Keratinocyte (primary cell): ENCODE results near the gene SFRP5. TPM values are rescaled to one million over a fixed set of nuclear protein-coding genes. Genes with fewer than 3 reads are reported as not detected.

Source experiments
- DNase-seq: peaks from one replicate; pipeline ENCODE4 v3.0.0-alpha.2; 2011; ENCODE audit warnings: low read depth, missing footprints, low spot score
- FAIRE-seq: peaks from 2 replicates; lab custom pipeline; 2011; peaks lifted over from hg19 to GRCh38; lab: Jason Lieb, UNC
- H2AFZ ChIP-seq: 2 replicates; pipeline ENCODE4 v1.6.0; 2012; ENCODE audit warnings: low read length, control low read depth, inconsistent platforms; ENCODE audit not compliant: control insufficient read depth
- H3K27ac ChIP-seq: 2 replicates; pipeline ENCODE4 v1.5.1; 2011; ENCODE audit warnings: low read length; ENCODE audit not compliant: control insufficient read depth, insufficient read depth
- H3K27me3 ChIP-seq: 3 replicates; pipeline ENCODE4 v1.6.0; 2011; ENCODE audit warnings: low read length; ENCODE audit not compliant: control insufficient read depth, insufficient read depth; ENCODE audit errors: extremely low read depth
- H3K36me3 ChIP-seq, 2 experiments: 2 replicates in 1 of 2; 3 replicates in 1 of 2; pipeline ENCODE4 v1.5.1; 2011; ENCODE audit warnings: low read length in 2 of 2, mild to moderate bottlenecking in 1 of 2; ENCODE audit not compliant: control insufficient read depth in 2 of 2, insufficient read depth in 2 of 2; ENCODE audit errors: extremely low read depth in 1 of 2
- H3K4me1 ChIP-seq: 3 replicates; pipeline ENCODE4 v1.5.1; 2011; ENCODE audit warnings: low read length; ENCODE audit not compliant: control insufficient read depth, insufficient read depth; ENCODE audit errors: extremely low read depth
- H3K4me2 ChIP-seq: 3 replicates; pipeline ENCODE4 v1.6.0; 2011; ENCODE audit warnings: low read depth, low read length; ENCODE audit not compliant: control insufficient read depth, insufficient read depth; ENCODE audit errors: extremely low read depth
- H3K4me3 ChIP-seq, 3 experiments: fragments of 200-600 bp in 1 of 3; sonication (generic) in 1 of 3; 2 replicates in 2 of 3; 3 replicates in 1 of 3; pipeline ENCODE4 v1.5.1; 2011 to 2016; ENCODE audit warnings: low read length in 3 of 3, mild to moderate bottlenecking in 3 of 3, control low read depth in 2 of 3, inconsistent platforms in 1 of 3, low read depth in 1 of 3, mixed read lengths in 1 of 3, mixed run types in 1 of 3, moderate library complexity in 1 of 3; ENCODE audit not compliant: control insufficient read depth in 2 of 3, insufficient read depth in 2 of 3; ENCODE audit errors: extremely low read depth in 1 of 3
- H3K79me2 ChIP-seq: 2 replicates; pipeline ENCODE4 v1.6.0; 2012; ENCODE audit warnings: low read length; ENCODE audit not compliant: control insufficient read depth, insufficient read depth
- H3K9ac ChIP-seq: 3 replicates; pipeline ENCODE4 v1.6.0; 2011; ENCODE audit warnings: low read length; ENCODE audit not compliant: control insufficient read depth, insufficient read depth; ENCODE audit errors: extremely low read depth
- H3K9me1 ChIP-seq: 3 replicates; pipeline ENCODE4 v1.6.0; 2011; ENCODE audit warnings: low read length; ENCODE audit not compliant: control insufficient read depth, insufficient read depth; ENCODE audit errors: extremely low read depth
- H3K9me3 ChIP-seq: 2 replicates; pipeline ENCODE4 v1.5.1; 2012; ENCODE audit warnings: low read depth, low read length; ENCODE audit not compliant: control insufficient read depth
- H4K20me1 ChIP-seq: 3 replicates; pipeline ENCODE4 v1.6.0; 2011; ENCODE audit warnings: low read length; ENCODE audit not compliant: control insufficient read depth, insufficient read depth; ENCODE audit errors: extremely low read depth
- EZH2 ChIP-seq: IDR thresholded peaks from one replicate; pipeline ENCODE4 v1.6.1; 2012; ENCODE audit warnings: inconsistent platforms, mild to moderate bottlenecking, low read length, moderate library complexity
- dilution Hi-C: fragments of 300-500 bp; cut with MboI; formaldehyde crosslinking; loops from one replicate; pipeline ENCODE4 v1.7.0; 2020; ENCODE audit warnings: low sequenced_read_pairs; ENCODE audit not compliant: extremely low pct_ligation_motif_present
- polyA plus RNA-seq, 5 experiments: library from polyadenylated mRNA; depleted of rRNA in 3 of 5; stranded (reverse) in 3 of 5; stranded (forward) in 1 of 5; unstranded in 1 of 5; fragments of >200 nt; gene quantifications; 1 replicate in 1 of 5; 2 replicates in 3 of 5; 3 replicates in 1 of 5; pipeline versions ENCODE4 v1.2.1 to v1.2.3, GENCODE V29; 2011 to 2012; ENCODE audit warnings: missing spikeins in 2 of 5, low read depth in 1 of 5, low replicate concordance in 1 of 5
- TF ChIP-seq, protein P1 (sequence below), 3 experiments: IDR thresholded peaks in 1 of 3; conservative IDR thresholded peaks in 1 of 3; optimal IDR thresholded peaks in 1 of 3; 2 replicates in 2 of 3; 3 replicates in 1 of 3; pipeline versions ENCODE3 to v1.5.1; 2011; ENCODE audit warnings: low read length in 3 of 3, mild to moderate bottlenecking in 3 of 3, moderate library complexity in 2 of 3, control low read depth in 1 of 3, inconsistent platforms in 1 of 3; ENCODE audit not compliant: insufficient read depth in 2 of 3; ENCODE audit errors: extremely low read depth in 1 of 3

The SFRP5 gene
- polyA plus RNA-seq, 1 donor (not counting 4 experiments of a cell fraction or from before 2014, with no cell fraction given): not detected

DNA sequence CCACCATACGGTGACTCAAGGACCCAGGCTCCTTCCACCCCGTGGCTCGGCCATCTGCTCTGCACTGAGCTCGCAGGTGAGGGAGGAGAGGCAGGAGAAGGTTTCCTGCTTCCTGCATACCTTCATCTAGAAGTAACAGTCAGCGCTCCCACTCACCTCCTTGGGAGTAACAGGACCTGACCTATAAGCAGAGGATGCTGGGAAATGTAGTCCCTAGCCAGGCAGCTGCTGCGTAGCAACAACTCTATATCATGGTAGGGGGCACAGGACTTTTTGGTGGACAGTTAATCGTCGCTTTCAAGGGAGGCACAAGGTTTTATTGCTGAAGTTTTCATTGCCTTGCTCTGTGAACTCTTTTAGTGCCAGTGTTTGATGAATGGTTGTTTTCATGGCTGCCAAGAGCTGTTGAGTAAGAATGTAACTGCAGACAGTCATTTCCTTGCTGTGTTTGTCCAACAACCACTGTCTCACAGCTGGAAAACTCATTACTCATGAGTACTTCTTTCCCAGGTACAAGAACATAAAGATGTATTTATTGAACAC, 45.1 kb downstream of the SFRP5 start:
- no peak overlapping the region for H3K4me3 ChIP-seq
- peak overlapping the region; percentile 58 for H3K27ac ChIP-seq
- no peaks in the 10 kb centered on the region for H3K27me3 ChIP-seq
- TF ChIP-seq, protein P1, sequence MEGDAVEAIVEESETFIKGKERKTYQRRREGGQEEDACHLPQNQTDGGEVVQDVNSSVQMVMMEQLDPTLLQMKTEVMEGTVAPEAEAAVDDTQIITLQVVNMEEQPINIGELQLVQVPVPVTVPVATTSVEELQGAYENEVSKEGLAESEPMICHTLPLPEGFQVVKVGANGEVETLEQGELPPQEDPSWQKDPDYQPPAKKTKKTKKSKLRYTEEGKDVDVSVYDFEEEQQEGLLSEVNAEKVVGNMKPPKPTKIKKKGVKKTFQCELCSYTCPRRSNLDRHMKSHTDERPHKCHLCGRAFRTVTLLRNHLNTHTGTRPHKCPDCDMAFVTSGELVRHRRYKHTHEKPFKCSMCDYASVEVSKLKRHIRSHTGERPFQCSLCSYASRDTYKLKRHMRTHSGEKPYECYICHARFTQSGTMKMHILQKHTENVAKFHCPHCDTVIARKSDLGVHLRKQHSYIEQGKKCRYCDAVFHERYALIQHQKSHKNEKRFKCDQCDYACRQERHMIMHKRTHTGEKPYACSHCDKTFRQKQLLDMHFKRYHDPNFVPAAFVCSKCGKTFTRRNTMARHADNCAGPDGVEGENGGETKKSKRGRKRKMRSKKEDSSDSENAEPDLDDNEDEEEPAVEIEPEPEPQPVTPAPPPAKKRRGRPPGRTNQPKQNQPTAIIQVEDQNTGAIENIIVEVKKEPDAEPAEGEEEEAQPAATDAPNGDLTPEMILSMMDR (optimal IDR thresholded peaks at IDR 0.05 in 1 of 3, IDR thresholded peaks at IDR 0.05 in 1 of 3, conservative IDR thresholded peaks at IDR 0.05 in 1 of 3; ENCODE audit: extremely low read depth in 1 of 3, insufficient read depth in 2 of 3, low read length in 3 of 3): no peak
- no peak for TF ChIP-seq EZH2
- peak overlapping the region; percentile 0 for H3K9ac ChIP-seq
- H3K79me2 ChIP-seq: no peaks in the 10 kb centered on the region
- H2AFZ ChIP-seq: peak overlapping the region; percentile 79
- no peaks in the 10 kb centered on the region for H3K9me1 ChIP-seq
- no peaks in the 10 kb centered on the region for H3K9me3 ChIP-seq
- DNase-seq (no peak), FAIRE-seq (peak; percentile 76)
- H4K20me1 ChIP-seq: no peaks in the 10 kb centered on the region
- no peaks in the 10 kb centered on the region for H3K36me3 ChIP-seq
- dilution Hi-C loops: loop anchor here (5.0 kb wide), 1 partner anchor 39 kb away; the partner anchor contains the start of gene AVPI1
- H3K4me2 ChIP-seq: peak overlapping the region; percentile 49
- H3K4me1 ChIP-seq: peaks cover 18% of the 10 kb centered on the region

DNA sequence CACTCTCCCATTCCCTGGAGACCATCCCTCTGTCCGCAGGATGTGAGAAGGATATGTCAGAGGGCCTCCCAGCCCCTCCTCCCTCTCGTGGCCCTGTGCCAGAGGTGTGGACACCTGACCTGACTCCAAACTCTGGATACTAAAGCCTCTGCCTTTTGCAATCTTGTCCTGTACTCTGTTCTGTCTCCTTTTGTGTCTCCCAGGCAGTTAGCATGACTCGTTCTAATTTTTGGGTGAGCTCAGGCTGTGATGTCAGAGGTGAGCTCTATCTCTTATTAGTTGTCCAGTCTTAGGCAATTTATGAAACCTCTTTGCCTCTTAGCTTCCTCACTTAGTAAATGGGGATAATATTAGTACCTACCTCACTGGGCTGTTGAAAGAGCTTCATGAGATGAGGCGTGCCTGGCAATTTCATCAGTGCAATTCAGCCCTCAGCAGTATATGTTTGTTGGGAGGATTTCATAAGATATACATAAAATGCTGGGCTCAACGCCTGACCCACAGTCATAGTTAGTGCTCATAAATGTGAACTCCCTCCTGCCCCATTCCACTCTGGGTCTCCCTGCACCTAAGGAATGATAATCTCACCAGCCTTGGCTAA, 47.4 kb downstream of the SFRP5 start:
- Histone ChIP-seq H3K9me1 (no peaks in the 10 kb centered on the region), H3K36me3 (peaks cover 0 to 2% of the 10 kb centered on the region in 2 experiments), H3K79me2 (no peaks in the 10 kb centered on the region), H2AFZ (no peak overlapping the region), H3K4me2 (no peak overlapping the region), H3K9ac (no peak overlapping the region), H3K4me1 (peaks cover 23% of the 10 kb centered on the region), H3K27me3 (no peaks in the 10 kb centered on the region), H3K4me3 (no peak overlapping the region), H3K9me3 (no peaks in the 10 kb centered on the region), H4K20me1 (no peaks in the 10 kb centered on the region), H3K27ac (peak overlapping the region; percentile 4)
- DNase-seq (no peak), FAIRE-seq (peak; percentile 56)
- dilution Hi-C loops: no loop called here
- TF ChIP-seq, protein P1 (optimal IDR thresholded peaks at IDR 0.05 in 1 of 3, IDR thresholded peaks at IDR 0.05 in 1 of 3, conservative IDR thresholded peaks at IDR 0.05 in 1 of 3; ENCODE audit: extremely low read depth in 1 of 3, insufficient read depth in 2 of 3, low read length in 3 of 3): no peak
- TF ChIP-seq EZH2: no peak
